ENCODE data around the gene TBL3. TPM values are rescaled to one million over a fixed set of nuclear protein-coding genes. Genes with fewer than 3 reads are reported as not detected.
A peak's percentile ranks its signal among the peaks of the same experiment; 100 is the strongest.

The TBL3 gene
- total RNA-seq, 1 experiment from 2014 or later = 68.9 TPM

GRCh38 chr16:1929578-1930337 is 42.1 kb upstream of the TBL3 start (continued):
- TF ChIP-seq RAD21 (IDR thresholded peaks at IDR 0.05; ENCODE audit: low read depth) (peak; percentile 82), ZFX (IDR thresholded peaks at IDR 0.05) (peak; percentile 65; the same call in 1 of the 2 replicates), EZH2 (IDR thresholded peaks at IDR 0.05) (no peak), EGR1 (IDR thresholded peaks at IDR 0.05; ENCODE audit: low read depth) (peak; percentile 35; the same call in 1 of the 2 replicates), POLR2A (IDR thresholded peaks at IDR 0.05; ENCODE audit: borderline replicate concordance, extremely low read depth, insufficient read depth, insufficient read length) (peak; percentile 38)

- Histone ChIP-seq H3K4me2 (ENCODE audit: low read length) (no peak overlapping the region), H3K9me3 (ENCODE audit: control insufficient read depth in 1 of 2, insufficient read depth in 1 of 2, low read depth in 1 of 2, low read length in 2 of 2) (no peaks in the 10 kb centered on the region), H3K4me1 (ENCODE audit: control insufficient read depth in 1 of 2, insufficient read depth in 2 of 2, low read length in 2 of 2) (peaks cover 17 to 27% of the 10 kb centered on the region in 2 experiments), H3K79me2 (ENCODE audit: insufficient read depth, low read length) (no peaks in the 10 kb centered on the region), H4K20me1 (ENCODE audit: insufficient read depth) (no peaks in the 10 kb centered on the region), H2AFZ (ENCODE audit: low read depth, low read length, poor library complexity, severe bottlenecking) (no peak overlapping the region), H3K9me2 (ENCODE audit: insufficient read depth) (no peaks in the 10 kb centered on the region), H3K36me3 (ENCODE audit: control insufficient read depth in 1 of 2, insufficient read depth in 2 of 2, low read length in 2 of 2) (no peaks in the 10 kb centered on the region), H3K27ac (ENCODE audit: low read depth, low read length) (no peak overlapping the region), H3K27me3 (ENCODE audit: insufficient read depth, low read length) (no peaks in the 10 kb centered on the region), H3K4me3 (replicated peaks in 1 of 2; ENCODE audit: low read depth in 1 of 2, low read length in 2 of 2) (no peak overlapping the region), H3K9ac (ENCODE audit: low read length) (no peak overlapping the region)
- RAD21 ChIA-PET (ENCODE audit: low non-redundant PET in 1 of 2, low total read pairs in 2 of 2, uncharacterized antibody in 2 of 2, unreplicated experiment in 2 of 2) = no interaction called here
- DNase-seq (ENCODE audit: low read depth, low spot score) (no peak), ATAC-seq (no peak)
- TF ChIP-seq, protein P1, sequence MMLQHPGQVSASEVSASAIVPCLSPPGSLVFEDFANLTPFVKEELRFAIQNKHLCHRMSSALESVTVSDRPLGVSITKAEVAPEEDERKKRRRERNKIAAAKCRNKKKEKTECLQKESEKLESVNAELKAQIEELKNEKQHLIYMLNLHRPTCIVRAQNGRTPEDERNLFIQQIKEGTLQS (IDR thresholded peaks at IDR 0.05) = no peak
- TF ChIP-seq SIN3A (IDR thresholded peaks at IDR 0.05; ENCODE audit: low read depth) (no peak), YY1 (IDR thresholded peaks at IDR 0.05; ENCODE audit: extremely low read depth, insufficient replicate concordance, low read depth, low read length) (no peak), ZFX (IDR thresholded peaks at IDR 0.05) (no peak), SRF (IDR thresholded peaks at IDR 0.05; ENCODE audit: low read depth) (no peak), EGR1 (IDR thresholded peaks at IDR 0.05; ENCODE audit: low read depth) (no peak), POLR2AphosphoS5 (IDR thresholded peaks at IDR 0.05; ENCODE audit: low read depth, low read length) (no peak), POLR2A (IDR thresholded peaks at IDR 0.05; ENCODE audit: borderline replicate concordance, extremely low read depth, insufficient read depth, insufficient read length) (no peak), ZBTB33 (IDR thresholded peaks at IDR 0.05; ENCODE audit: extremely low read depth, insufficient replicate concordance, low read length) (no peak), ELF1 (IDR thresholded peaks at IDR 0.05; ENCODE audit: borderline replicate concordance, low read depth) (no peak)
- TF ChIP-seq, protein P2, sequence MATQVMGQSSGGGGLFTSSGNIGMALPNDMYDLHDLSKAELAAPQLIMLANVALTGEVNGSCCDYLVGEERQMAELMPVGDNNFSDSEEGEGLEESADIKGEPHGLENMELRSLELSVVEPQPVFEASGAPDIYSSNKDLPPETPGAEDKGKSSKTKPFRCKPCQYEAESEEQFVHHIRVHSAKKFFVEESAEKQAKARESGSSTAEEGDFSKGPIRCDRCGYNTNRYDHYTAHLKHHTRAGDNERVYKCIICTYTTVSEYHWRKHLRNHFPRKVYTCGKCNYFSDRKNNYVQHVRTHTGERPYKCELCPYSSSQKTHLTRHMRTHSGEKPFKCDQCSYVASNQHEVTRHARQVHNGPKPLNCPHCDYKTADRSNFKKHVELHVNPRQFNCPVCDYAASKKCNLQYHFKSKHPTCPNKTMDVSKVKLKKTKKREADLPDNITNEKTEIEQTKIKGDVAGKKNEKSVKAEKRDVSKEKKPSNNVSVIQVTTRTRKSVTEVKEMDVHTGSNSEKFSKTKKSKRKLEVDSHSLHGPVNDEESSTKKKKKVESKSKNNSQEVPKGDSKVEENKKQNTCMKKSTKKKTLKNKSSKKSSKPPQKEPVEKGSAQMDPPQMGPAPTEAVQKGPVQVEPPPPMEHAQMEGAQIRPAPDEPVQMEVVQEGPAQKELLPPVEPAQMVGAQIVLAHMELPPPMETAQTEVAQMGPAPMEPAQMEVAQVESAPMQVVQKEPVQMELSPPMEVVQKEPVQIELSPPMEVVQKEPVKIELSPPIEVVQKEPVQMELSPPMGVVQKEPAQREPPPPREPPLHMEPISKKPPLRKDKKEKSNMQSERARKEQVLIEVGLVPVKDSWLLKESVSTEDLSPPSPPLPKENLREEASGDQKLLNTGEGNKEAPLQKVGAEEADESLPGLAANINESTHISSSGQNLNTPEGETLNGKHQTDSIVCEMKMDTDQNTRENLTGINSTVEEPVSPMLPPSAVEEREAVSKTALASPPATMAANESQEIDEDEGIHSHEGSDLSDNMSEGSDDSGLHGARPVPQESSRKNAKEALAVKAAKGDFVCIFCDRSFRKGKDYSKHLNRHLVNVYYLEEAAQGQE (IDR thresholded peaks at IDR 0.05; ENCODE audit: low read depth) = no peak
- TF ChIP-seq, protein P3, sequence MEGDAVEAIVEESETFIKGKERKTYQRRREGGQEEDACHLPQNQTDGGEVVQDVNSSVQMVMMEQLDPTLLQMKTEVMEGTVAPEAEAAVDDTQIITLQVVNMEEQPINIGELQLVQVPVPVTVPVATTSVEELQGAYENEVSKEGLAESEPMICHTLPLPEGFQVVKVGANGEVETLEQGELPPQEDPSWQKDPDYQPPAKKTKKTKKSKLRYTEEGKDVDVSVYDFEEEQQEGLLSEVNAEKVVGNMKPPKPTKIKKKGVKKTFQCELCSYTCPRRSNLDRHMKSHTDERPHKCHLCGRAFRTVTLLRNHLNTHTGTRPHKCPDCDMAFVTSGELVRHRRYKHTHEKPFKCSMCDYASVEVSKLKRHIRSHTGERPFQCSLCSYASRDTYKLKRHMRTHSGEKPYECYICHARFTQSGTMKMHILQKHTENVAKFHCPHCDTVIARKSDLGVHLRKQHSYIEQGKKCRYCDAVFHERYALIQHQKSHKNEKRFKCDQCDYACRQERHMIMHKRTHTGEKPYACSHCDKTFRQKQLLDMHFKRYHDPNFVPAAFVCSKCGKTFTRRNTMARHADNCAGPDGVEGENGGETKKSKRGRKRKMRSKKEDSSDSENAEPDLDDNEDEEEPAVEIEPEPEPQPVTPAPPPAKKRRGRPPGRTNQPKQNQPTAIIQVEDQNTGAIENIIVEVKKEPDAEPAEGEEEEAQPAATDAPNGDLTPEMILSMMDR (IDR thresholded peaks at IDR 0.05 in 2 of 3, conservative IDR thresholded peaks at IDR 0.05 in 1 of 3; ENCODE audit: borderline replicate concordance in 1 of 3, insufficient read depth in 1 of 3, low read depth in 2 of 3, low read length in 2 of 3) = no peak
- BruUV-seq (replicated peaks) = no TSS peak
- intact Hi-C loops (cut with micrococcal nuclease) = no loop called here
- POLR2A ChIA-PET = no interaction called here
- CTCF ChIA-PET = no interaction called here
Observed at GRCh38 chr16:1930338-1930720, 41.5 kb upstream of the TBL3 start.

Measured in HCT116 (cell line).